Calu3 (cell line): ENCODE results near the gene KIF1B. TPM values are rescaled to one million over a fixed set of nuclear protein-coding genes. Genes with fewer than 3 reads are reported as not detected.

Source experiments
- BruUV-seq: library from RNA; stranded (reverse); fragments of 400-500 nt; replicated peaks from 2 replicates; lab custom pipeline; 2021; lab: Mats Ljungman, UMichigan
- CTCF ChIA-PET: fragments of 300-600 bp; sonication (Branson Sonifier 250); formaldehyde crosslinking; loops from one replicate; lab custom pipeline; 2022; ENCODE audit warnings: antibody characterized with exemption; lab: Charles Lee
- DNase-seq: peaks from one replicate; pipeline ENCODE4 v3.0.0; 2022
- H3K27ac Mint-ChIP-seq: one replicate; pipeline ENCODE4 v1.8.0; 2022; ENCODE audit warnings: mixed read lengths; ENCODE audit not compliant: unreplicated experiment
- H3K27me3 Mint-ChIP-seq: one replicate; pipeline ENCODE4 v1.8.0; 2022; ENCODE audit warnings: mixed read lengths; ENCODE audit not compliant: unreplicated experiment
- H3K36me3 Mint-ChIP-seq: one replicate; pipeline ENCODE4 v1.8.0; 2022; ENCODE audit warnings: mild to moderate bottlenecking, moderate library complexity, mixed read lengths; ENCODE audit not compliant: insufficient read depth, unreplicated experiment
- H3K4me1 Mint-ChIP-seq: one replicate; pipeline ENCODE4 v1.8.0; 2022; ENCODE audit warnings: mild to moderate bottlenecking, low read depth, mixed read lengths; ENCODE audit not compliant: unreplicated experiment
- H3K4me3 Mint-ChIP-seq: one replicate; pipeline ENCODE4 v1.8.0; 2022; ENCODE audit warnings: mild to moderate bottlenecking, low read depth, moderate library complexity, mixed read lengths; ENCODE audit not compliant: unreplicated experiment
- H3K9me3 Mint-ChIP-seq: one replicate; pipeline ENCODE4 v1.8.0; 2022; ENCODE audit warnings: low read depth, mixed read lengths; ENCODE audit not compliant: unreplicated experiment
- CTCF ChIP-seq: fragments of 200-600 bp; IDR thresholded peaks from one replicate; pipeline ENCODE4 v1.8.0; 2022; ENCODE audit warnings: antibody characterized with exemption; ENCODE audit not compliant: unreplicated experiment
- intact Hi-C: fragments of 100-400 bp; cut with micrococcal nuclease; formaldehyde crosslinking; loops from one replicate; pipeline ENCODE4 v1.10.0; 2022; ENCODE audit not compliant: unreplicated experiment
- total RNA-seq: library from RNA; stranded (reverse); gene quantifications from 2 replicates; pipeline ENCODE4 v1.2.3, GENCODE V29; 2022

KIF1B gene
- total RNA-seq, 1 experiment from 2014 or later: 17.1 TPM

DNA sequence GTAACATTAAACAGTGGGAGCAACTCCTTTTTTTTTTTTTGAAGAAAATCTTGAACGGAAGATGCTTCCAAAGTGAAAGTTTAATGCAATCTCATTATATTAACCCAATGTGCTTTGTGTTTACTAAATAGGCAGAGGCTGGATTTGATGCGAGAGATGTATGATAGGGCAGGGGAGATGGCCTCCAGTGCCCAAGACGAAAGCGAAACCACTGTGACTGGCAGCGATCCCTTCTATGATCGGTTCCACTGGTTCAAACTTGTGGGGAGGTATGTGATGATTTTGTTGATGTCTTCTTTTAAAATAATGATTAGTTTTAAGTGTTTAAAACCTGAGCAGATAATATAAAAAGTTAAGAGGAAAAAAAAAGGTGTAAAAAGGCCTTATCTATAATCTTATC, 114.3 kb downstream of the KIF1B start:
- H3K27me3 Mint-ChIP-seq: no peaks in the 10 kb centered on the region
- H3K36me3 Mint-ChIP-seq: no peaks in the 10 kb centered on the region
- CTCF ChIA-PET: no interaction called here
- no peak for TF ChIP-seq CTCF
- H3K27ac Mint-ChIP-seq: no peak overlapping the region
- intact Hi-C loops: no loop called here
- H3K4me1 Mint-ChIP-seq: peaks cover 6% of the 10 kb centered on the region
- no peak overlapping the region for H3K4me3 Mint-ChIP-seq
- BruUV-seq: no TSS peak
- no peaks in the 10 kb centered on the region for H3K9me3 Mint-ChIP-seq
- no peak for DNase-seq

DNA sequence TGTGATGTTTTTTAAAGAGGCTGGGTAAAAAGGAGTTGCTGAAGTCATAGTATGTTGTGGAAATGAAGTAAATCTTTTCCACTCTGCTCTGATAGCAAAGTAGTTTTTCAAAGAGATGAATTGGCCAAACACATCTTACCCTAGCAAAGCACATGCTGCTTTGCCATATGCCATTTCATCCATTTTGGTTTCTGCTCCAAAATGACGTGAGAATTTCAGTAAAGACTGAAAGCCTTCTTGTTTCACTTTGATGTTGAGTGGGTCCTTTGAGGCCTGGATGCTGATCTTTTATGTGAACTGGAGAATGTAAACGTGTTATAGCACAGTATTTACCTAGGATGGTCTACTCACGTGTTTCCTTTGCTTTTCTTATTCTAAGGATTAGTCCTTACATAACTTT, 115.2 kb downstream of the KIF1B start:
- TF ChIP-seq CTCF: no peak
- intact Hi-C loops: no loop called here
- no peak for DNase-seq
- CTCF ChIA-PET: no interaction called here
- Mint-ChIP-seq H3K4me3 (no peak overlapping the region), H3K27ac (no peak overlapping the region), H3K27me3 (no peaks in the 10 kb centered on the region), H3K36me3 (no peaks in the 10 kb centered on the region), H3K9me3 (no peaks in the 10 kb centered on the region), H3K4me1 (no peaks in the 10 kb centered on the region)
- BruUV-seq: no TSS peak

GRCh38 chr1:10326251-10326650, 115.9 kb downstream of the KIF1B start:
- intact Hi-C loops: no loop called here
- Mint-ChIP-seq H3K27ac (no peak overlapping the region), H3K4me1 (no peaks in the 10 kb centered on the region), H3K9me3 (no peaks in the 10 kb centered on the region), H3K27me3 (no peaks in the 10 kb centered on the region), H3K4me3 (no peak overlapping the region), H3K36me3 (no peaks in the 10 kb centered on the region)
- BruUV-seq: no TSS peak
- DNase-seq: no peak
- TF ChIP-seq CTCF: no peak
- CTCF ChIA-PET: no interaction called here

DNA sequence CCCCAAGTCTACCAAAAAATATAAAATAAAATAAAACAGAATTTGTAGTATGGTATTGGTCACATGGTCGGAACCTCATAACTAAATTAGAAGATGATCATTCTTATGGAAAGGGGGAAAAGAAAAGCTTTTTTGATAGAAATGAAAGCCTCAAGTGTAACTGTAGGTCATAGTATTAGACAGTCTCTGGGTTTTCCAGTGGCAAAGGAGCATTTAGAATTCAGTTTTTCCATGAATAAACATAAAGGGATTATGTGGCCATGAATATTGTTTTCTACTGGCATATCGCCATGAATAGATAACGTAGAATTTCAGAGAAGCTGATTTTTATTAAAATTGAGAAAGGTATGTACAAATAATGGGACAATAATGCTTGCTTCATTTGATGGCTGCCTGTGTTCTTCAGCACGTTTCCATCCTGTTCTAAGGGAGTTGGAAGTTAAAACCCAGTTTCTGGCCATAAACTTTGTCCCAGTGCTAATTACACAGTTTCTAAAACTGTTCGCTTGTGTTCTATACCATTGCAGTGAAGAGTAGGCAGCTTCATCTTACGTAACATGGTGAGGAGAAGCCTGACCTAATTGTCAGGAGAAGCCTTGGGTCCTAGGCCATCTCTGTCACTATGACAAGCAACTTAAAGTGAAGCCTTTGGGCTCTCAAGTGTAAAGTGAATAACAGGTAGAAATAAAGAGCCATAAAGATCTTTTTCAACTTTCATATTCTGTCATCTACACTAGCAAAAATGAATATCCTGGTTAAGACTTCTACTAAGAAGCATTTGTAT, 118.0 kb downstream of the KIF1B start:
- no peak for TF ChIP-seq CTCF
- CTCF ChIA-PET: no interaction called here
- Mint-ChIP-seq H3K4me1 (no peaks in the 10 kb centered on the region), H3K4me3 (no peak overlapping the region), H3K9me3 (no peaks in the 10 kb centered on the region), H3K27ac (no peak overlapping the region), H3K36me3 (no peaks in the 10 kb centered on the region), H3K27me3 (no peaks in the 10 kb centered on the region)
- no TSS peak for BruUV-seq
- intact Hi-C loops: no loop called here
- DNase-seq: no peak
